WI38 (cell line): ENCODE results near the gene CDH23.

Source experiments
- H3K4me3 ChIP-seq: 2 replicates; pipeline ENCODE4 v1.5.1; 2011; ENCODE audit warnings: low read depth, mild to moderate bottlenecking, control low read depth, low read length
- TF ChIP-seq, protein P1 (sequence below): IDR thresholded peaks from 2 replicates; pipeline ENCODE4 v1.5.1; 2012; ENCODE audit warnings: low read depth, mild to moderate bottlenecking, control low read depth, low read length

The CDH23 gene

GRCh38 chr10:71473671-71474599 is 77.2 kb downstream of the CDH23 start:
- TF ChIP-seq, protein P1, sequence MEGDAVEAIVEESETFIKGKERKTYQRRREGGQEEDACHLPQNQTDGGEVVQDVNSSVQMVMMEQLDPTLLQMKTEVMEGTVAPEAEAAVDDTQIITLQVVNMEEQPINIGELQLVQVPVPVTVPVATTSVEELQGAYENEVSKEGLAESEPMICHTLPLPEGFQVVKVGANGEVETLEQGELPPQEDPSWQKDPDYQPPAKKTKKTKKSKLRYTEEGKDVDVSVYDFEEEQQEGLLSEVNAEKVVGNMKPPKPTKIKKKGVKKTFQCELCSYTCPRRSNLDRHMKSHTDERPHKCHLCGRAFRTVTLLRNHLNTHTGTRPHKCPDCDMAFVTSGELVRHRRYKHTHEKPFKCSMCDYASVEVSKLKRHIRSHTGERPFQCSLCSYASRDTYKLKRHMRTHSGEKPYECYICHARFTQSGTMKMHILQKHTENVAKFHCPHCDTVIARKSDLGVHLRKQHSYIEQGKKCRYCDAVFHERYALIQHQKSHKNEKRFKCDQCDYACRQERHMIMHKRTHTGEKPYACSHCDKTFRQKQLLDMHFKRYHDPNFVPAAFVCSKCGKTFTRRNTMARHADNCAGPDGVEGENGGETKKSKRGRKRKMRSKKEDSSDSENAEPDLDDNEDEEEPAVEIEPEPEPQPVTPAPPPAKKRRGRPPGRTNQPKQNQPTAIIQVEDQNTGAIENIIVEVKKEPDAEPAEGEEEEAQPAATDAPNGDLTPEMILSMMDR, result no peak
- H3K4me3 ChIP-seq, result no peak overlapping the region

- H3K4me3 ChIP-seq, result no peak overlapping the region
- TF ChIP-seq, protein P1, result no peak
These were observed 78.1 kb downstream of the CDH23 start for GRCh38 chr10:71474702-71475242.

DNA sequence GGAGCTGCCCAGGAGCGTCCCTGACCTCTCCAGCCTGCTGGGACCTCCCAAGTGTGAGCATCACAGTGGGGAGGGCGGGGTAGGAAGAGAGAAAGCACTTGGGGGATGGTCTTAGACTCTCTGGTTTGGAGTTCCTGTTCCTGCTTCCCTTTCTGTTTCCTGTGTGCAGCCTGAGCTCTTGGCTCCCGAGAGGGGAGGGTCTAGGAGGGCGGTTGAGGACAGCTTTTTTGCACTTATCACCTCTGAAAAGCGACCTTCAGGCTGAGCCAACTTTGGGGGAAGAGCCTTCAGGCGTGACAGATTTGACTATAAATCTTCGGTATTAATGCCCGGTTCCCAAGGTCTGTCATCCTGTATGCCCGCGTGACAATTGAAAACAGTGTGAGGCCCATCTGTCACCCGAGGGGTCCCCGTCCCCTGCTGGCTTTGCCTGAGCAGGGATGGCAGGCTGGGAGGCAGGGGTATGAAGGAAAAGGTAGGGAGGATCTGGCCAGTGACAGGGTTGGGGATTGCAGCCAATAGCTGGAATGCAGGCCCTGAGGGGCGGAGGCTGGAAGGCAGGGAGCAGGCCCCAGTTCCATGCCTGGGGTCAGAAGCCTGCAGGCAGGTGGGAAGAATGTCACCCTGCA is 78.6 kb downstream of the CDH23 start:
- TF ChIP-seq, protein P1, result no peak
- H3K4me3 ChIP-seq, result no peak overlapping the region

DNA sequence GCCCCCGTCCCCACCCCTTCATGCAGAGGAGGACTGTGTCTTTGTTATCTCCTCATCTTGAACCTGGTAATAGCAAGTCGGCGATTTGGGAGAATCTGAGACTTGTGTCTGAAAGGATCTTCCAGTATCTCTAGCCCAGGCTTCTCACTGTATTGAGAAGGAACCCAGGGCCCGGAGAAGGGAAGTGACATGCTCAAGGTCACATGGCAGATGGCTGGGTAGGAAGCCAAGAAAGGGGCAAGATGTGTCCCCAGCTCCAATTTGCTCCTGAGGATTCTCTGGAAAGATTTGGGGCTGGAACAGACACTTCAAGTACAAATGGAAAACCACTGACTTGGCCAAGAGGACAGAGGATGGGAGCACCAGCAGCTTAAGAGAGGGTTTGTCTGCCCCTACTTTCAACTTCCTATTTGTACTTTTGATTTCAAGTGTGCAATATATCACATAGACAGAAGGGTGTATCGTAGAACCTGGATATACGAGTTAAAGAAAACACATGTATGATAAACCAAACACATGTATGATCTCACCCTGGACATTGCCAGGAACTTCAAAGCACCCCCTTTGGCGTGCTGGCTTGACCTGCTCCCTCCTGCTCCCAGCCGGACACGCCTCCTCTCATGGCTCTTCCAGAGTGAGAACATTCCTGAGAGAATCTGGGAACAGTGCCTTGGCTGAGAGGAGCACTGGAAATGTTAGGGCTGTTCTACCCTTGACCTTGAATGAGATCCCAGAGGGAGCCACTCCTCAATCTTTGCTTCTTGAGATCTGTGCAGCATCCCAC is 79.7 kb downstream of the CDH23 start:
- H3K4me3 ChIP-seq, result no peak overlapping the region
- TF ChIP-seq, protein P1, result no peak

- TF ChIP-seq, protein P1, result no peak
- no peak overlapping the region for H3K4me3 ChIP-seq
These were observed 81.5 kb downstream of the CDH23 start for GRCh38 chr10:71478173-71478572.

GRCh38 chr10:71478813-71479365 is 82.2 kb downstream of the CDH23 start:
- TF ChIP-seq, protein P1, result no peak

More at GRCh38 chr10:71478813-71479365, 82.2 kb downstream of the CDH23 start:
- H3K4me3 ChIP-seq, result no peak overlapping the region
